Dendritic cell treated with granulocyte-macrophage colony-stimulating factor and Interleukin-4, amounts not matched to agents 40 ng/mL and 50 ng/mL, for 4 days (primary cell): ENCODE data around the gene TTC6.

Experiments
- H3K27ac Mint-ChIP-seq: one replicate; pipeline ENCODE4 v1.8.0; 2022; ENCODE audit warnings: mild to moderate bottlenecking, mixed read lengths
- H3K27me3 Mint-ChIP-seq: one replicate; pipeline ENCODE4 v1.8.0; 2022; ENCODE audit warnings: mild to moderate bottlenecking, mixed read lengths
- H3K36me3 Mint-ChIP-seq: one replicate; pipeline ENCODE4 v1.8.0; 2022; ENCODE audit warnings: low read depth, mixed read lengths
- H3K4me1 Mint-ChIP-seq: one replicate; pipeline ENCODE4 v1.8.0; 2022; ENCODE audit warnings: low read depth, mixed read lengths
- H3K4me3 Mint-ChIP-seq: one replicate; pipeline ENCODE4 v1.8.0; 2022; ENCODE audit warnings: mild to moderate bottlenecking, moderate library complexity, mixed read lengths
- H3K9me3 Mint-ChIP-seq: one replicate; pipeline ENCODE4 v1.8.0; 2022; ENCODE audit warnings: mixed read lengths
- intact Hi-C: fragments of 100-400 bp; cut with micrococcal nuclease; formaldehyde crosslinking; loops from one replicate; pipeline ENCODE4 v1.15.0; 2022

The TTC6 gene

DNA sequence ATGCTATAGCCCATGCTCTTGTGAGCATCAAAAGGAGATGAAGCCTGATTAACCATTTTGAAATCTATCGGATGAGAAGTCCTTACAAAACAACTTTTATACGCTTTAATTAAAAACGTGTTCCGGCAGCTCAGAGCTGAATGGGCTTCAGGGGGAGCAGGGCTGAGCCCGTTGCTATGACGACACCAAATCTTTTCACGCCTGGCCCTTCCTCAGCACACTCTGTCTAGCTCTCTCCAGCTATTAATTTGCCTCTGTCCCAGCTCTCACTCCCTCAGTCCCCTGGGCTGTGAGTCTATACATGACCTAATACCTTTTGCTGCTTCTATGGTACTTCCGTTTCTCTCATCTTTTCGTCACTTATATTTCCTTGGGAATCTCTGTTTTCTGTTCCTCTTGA, 16.2 kb upstream of the TTC6 start:
- Mint-ChIP-seq H3K36me3 (no peaks in the 10 kb centered on the region), H3K4me3 (no peak overlapping the region), H3K4me1 (no peaks in the 10 kb centered on the region), H3K27me3 (peaks cover 30% of the 10 kb centered on the region), H3K27ac (no peak overlapping the region), H3K9me3 (no peaks in the 10 kb centered on the region)
- intact Hi-C loops = no loop called here

DNA sequence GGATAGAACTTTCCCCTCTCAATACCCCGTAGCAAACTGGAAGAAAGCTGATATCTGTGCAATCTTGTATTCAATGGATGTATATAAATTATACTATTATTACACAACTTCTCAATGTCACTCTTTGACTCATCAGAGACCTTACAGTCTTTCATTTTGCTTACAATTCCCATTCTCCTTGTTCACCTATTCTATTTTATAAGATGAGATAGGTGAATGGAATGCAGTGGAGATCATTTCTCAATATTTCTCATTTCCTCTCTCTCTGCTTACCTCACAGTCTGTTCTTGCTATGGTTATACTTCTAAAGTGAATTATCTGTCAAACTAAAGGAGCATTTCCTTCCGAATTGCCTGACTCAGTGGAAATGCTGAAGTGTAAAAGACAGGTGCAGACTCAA, 15.3 kb upstream of the TTC6 start:
- Mint-ChIP-seq H3K36me3 (no peaks in the 10 kb centered on the region), H3K4me3 (no peak overlapping the region), H3K27me3 (peaks cover 38% of the 10 kb centered on the region), H3K4me1 (no peaks in the 10 kb centered on the region), H3K9me3 (no peaks in the 10 kb centered on the region), H3K27ac (no peak overlapping the region)
- intact Hi-C loops = no loop called here

DNA sequence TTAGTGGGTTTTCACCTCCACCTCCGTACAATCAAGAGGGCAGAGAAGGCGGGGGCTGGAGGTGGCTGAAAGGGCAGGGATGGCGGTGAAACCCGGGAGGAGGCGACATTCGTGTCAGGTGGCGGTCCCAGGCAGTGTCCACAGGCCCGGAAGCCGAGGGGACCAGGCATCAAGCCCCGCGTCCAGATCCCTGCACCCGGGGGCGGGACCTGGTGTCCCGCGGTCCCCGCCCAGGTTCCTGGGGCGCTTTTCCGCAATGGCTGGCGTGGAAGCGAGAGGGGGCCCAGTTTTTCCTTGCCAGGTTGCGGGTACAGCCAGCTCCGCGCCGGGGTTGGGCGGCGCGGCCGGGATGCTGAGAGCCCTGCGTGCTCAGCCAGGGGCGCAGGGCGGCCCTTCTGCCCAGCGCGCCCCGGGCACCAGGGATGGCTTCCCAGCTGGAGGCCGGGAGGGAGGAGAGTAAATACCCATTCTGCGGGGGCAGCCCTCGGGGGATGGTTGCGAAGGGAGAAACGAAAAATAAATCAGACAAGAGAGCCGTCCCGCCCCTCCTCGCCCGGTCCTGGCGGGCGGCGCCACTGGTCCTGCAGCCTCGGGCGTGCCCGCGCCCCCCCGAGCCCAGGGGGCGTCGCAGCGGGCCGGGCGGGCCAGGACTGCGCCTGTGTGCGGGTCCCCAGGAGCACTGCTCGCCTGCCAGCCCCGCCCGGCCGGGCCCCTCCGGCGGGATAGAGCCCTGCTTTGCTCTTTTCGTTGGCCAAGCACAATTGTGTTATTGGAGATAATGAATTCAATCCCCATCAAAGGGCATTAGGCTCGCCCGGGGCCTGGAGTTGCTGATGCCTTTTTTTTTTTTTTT, 11.8 kb upstream of the TTC6 start:
- Mint-ChIP-seq H3K36me3 (no peaks in the 10 kb centered on the region), H3K27ac (no peak overlapping the region), H3K27me3 (peaks cover 63% of the 10 kb centered on the region), H3K9me3 (no peaks in the 10 kb centered on the region), H3K4me1 (no peaks in the 10 kb centered on the region), H3K4me3 (no peak overlapping the region)
- intact Hi-C loops = no loop called here

DNA sequence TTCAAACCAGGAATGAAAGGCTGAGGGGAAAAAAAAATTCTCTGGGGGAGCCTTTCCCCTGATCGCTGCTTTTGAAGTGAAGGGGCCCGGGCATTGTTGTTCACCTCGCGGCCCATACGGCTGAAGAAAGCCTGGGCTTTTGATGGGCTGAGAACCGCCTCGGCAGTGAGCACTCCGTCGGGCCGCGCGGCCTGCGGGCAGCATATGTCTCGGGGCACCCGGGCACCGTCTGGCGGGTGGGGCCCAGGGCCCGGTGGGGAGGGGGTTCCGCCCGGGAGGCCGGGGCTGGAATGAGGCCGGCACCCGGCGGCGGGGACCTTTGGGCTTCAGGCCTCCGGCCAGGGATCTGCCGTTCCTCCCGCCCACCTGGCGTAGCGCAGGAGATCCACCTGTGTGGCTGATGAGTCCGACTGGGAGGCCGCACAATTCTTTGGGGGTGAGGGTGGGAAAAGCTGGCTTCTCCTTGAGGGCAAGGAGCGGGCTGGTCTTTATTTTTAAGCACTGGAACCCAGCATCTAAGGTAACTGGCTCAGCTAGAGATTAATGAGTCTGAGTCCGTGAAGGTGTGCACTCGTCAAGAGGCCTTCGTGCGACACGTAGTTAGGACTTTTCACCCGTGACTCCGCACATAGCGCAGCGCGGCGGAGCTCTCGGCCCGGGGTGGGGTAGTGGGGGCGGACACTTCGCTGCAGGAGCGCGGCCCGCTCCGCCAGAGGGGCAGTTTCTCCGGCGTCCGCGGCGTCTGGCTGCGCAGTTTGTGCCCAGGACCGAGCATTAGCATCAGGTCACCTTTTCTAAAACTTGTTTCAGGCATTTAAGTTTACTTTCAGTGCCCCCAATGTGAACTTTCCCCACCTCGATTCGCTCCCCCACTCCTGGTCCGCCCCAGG, 11.0 kb upstream of the TTC6 start:
- Mint-ChIP-seq H3K27ac (no peak overlapping the region), H3K4me3 (no peak overlapping the region), H3K36me3 (no peaks in the 10 kb centered on the region), H3K9me3 (no peaks in the 10 kb centered on the region), H3K4me1 (no peaks in the 10 kb centered on the region), H3K27me3 (peaks cover 68% of the 10 kb centered on the region)
- intact Hi-C loops = no loop called here

DNA sequence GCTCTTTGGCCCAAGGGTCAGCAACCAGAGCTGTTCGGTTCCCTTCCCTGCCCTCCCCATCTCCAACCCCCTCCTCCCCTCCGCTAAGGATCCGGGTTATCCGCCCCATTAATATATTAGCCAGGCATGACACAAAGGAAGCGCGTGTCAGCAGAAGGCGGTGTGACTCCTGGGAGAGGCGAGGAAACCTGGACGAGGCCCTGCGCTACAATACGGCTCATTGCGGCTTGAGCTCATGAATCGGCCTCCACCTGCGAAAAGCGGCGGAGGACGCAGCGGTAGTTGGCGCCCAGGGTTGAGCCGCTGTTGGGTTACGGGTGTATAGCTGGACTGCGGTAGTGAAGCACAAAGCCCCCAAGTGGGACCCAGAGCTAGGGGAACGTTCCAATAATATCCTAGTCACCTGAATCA, 10.3 kb upstream of the TTC6 start:
- Mint-ChIP-seq H3K9me3 (no peaks in the 10 kb centered on the region), H3K4me1 (no peaks in the 10 kb centered on the region), H3K4me3 (no peak overlapping the region), H3K27ac (no peak overlapping the region), H3K27me3 (peaks cover 71% of the 10 kb centered on the region), H3K36me3 (no peaks in the 10 kb centered on the region)
- intact Hi-C loops = no loop called here

DNA sequence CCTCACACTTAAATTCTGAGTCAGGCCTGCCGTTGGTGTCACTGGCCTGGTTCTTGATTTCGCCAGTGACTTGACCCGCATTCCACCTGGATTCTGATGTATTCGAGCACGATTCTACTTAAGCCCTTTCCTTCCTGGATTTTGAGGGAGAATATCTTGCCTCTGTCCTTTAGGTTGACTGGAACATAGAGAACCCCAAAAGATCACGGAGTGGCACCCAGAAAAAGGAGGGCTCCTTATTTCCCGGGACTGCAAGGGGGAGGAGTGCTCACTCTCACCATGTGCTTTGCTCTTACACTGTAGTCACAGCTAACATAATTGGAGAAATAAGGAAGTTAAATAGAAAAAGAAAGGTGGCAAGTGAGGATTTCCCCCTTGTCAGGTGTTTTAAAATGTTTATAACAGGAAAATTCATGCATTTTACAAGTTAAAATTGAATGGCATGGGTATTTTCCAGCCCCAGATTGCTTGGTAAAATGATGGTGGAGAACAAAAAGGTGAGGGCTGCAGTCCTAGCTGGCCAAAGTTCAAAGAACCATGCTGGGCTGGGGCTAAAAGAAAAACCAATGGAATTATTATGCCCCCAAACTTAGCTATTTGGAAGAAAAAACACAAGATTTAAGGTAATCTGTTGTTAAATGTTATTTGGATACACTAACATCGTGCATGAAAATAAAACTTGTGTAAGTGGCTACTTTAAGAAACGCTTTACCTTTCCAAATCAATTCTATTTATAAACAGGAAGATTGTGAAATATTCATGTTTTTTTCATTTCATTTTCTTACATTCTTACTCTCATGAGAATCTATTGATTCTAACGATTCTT, 9.2 kb upstream of the TTC6 start:
- Mint-ChIP-seq H3K4me3 (no peak overlapping the region), H3K27ac (no peak overlapping the region), H3K36me3 (no peaks in the 10 kb centered on the region), H3K4me1 (no peaks in the 10 kb centered on the region), H3K9me3 (no peaks in the 10 kb centered on the region), H3K27me3 (peaks cover 76% of the 10 kb centered on the region)
- intact Hi-C loops = no loop called here

DNA sequence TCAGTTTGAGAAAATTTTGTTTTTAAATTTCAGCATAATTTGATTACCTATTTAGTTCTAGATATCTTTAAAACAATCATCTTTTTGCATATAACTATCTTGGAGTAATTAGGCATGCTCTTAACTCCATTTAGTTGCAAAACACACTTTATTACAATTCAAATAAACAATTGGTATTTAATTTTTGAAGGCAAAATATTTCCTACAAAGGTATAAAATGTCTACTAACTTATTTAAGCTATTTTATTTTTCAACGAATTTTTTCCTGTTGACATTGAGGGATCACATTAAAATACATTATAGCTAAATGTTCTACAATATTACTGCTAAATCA, 8.7 kb upstream of the TTC6 start:
- peaks cover 78% of the 10 kb centered on the region for H3K27me3 Mint-ChIP-seq
- intact Hi-C loops = no loop called here
- H3K27ac Mint-ChIP-seq = no peak overlapping the region
- H3K36me3 Mint-ChIP-seq = no peaks in the 10 kb centered on the region
- no peaks in the 10 kb centered on the region for H3K4me1 Mint-ChIP-seq
- no peak overlapping the region for H3K4me3 Mint-ChIP-seq
- H3K9me3 Mint-ChIP-seq = no peaks in the 10 kb centered on the region

DNA sequence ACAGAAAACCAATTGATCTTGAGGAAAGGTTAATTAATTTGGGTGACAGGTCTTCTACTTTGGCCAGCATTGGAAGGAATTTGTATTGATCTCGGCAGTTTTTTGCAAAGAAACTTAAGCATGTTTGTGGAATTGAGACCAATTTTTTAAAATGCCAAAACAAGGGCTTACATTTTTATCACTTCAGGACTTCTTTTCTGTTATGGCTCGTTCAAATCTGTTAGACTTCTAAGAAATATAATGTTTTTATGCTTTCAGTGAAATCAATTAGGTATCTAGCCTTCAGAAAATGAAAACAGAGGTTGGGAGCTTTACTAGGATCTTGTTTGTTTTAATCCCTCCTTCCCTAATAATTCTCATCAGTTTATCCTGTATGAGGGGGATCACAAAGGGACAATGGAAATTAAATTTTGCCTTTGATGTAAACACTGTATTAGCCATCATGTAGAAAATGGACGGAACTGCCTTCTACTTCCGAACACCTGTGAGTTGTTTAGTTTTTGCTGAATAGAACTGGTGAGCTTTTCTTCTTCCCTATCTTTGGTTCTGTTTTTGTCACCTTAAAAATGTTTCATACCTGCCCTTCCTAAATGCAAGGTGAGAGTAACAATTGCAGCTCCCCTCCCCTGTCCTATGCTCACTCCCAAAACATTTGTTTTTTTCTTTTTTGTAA, 8.2 kb upstream of the TTC6 start:
- Mint-ChIP-seq H3K4me3 (no peak overlapping the region), H3K4me1 (no peaks in the 10 kb centered on the region), H3K27ac (no peak overlapping the region), H3K9me3 (no peaks in the 10 kb centered on the region), H3K36me3 (no peaks in the 10 kb centered on the region), H3K27me3 (peaks cover 83% of the 10 kb centered on the region)
- intact Hi-C loops = no loop called here

DNA sequence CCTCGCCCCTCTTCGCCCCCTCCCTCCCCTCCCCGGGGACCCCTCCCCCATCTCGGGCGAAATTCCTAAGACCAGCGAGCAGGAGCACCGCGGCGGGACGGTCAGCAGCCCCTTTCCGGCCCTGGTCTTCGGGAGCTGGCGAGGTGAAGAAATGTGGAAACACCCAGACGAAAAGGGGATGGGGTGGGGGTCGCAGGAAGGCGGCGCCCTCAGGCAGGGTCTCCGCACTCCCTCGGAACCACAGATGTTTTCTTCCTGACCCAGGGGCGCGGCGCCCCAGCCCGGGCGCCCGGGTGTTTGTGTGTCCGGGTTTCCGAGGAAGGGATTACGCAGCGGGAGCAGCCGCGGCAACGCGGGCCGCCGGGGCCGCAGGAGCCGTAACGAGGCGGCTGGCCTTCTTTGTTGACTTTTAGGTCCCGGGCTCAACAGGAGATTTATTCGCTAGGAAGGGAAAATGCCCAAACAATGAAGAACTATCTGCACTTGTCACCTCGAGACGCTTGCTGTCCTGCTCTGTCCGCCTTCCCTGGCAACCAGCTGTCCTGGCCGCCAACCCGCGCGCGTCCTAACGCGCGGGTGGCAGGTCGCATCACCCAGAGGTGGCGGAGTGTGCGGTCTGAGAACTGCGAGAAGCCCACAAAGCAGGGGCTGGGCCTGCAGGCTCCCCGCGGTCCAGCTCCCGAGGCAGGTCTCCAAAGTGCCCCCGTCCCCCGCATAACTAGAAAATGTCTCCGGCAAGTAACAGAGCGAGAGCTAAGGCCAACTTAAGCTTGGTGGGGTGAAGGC, 7.4 kb upstream of the TTC6 start:
- Mint-ChIP-seq H3K4me3 (no peak overlapping the region), H3K27me3 (peaks cover 90% of the 10 kb centered on the region), H3K4me1 (no peaks in the 10 kb centered on the region), H3K9me3 (no peaks in the 10 kb centered on the region), H3K27ac (no peak overlapping the region), H3K36me3 (no peaks in the 10 kb centered on the region)
- intact Hi-C loops = no loop called here

DNA sequence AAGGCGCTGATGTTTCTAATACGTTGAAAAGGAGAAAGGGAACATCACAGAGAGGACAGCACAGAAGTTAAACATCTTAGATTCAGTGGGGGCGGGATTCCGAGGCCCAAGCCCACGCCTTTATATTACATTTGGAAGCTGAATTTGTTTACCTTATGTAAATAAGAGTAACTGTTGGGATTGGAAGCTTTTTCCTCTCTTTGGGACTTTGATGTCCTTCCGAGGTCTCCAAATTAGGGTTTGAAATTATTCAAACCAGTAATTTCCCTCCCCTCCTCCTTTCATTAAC, 6.8 kb upstream of the TTC6 start:
- no peak overlapping the region for H3K4me3 Mint-ChIP-seq
- no peaks in the 10 kb centered on the region for H3K4me1 Mint-ChIP-seq
- intact Hi-C loops = no loop called here
- no peaks in the 10 kb centered on the region for H3K9me3 Mint-ChIP-seq
- H3K27me3 Mint-ChIP-seq = peaks cover 89% of the 10 kb centered on the region
- no peak overlapping the region for H3K27ac Mint-ChIP-seq
- no peaks in the 10 kb centered on the region for H3K36me3 Mint-ChIP-seq

DNA sequence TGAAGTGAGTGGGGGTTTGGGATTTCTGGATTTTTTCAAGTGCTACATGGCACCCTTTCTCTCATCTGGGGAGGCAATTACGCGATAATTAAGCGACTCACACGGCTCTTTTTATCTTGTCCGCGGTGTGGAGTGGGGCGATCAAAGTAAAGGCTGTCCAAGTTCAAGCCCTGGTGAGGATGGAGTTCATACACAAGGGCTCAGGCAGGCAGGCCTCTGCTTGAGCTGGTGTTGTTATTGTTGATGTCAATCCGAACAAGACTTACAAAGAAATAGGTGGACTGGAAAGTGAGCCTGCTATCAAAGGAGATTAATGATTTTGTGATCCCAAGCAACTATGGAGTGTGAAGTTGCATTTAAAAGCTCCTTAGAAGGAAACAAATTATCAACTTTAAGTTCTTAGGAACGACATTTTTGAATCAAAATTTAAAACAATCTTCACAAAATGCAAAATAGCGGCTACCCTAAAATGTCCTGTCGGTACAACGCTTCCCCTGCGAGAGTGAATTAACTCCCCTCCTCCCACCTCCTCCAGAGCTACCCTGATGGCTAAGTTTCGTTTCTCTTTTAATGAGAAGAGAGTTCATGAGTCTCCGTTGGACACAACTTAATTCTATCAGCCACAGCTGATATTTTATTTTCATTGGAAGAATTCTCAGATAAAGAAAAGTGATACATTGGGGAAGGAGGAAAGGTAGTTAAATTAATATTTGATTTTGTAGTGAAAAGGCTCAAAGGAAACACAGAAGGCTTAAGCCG, 6.3 kb upstream of the TTC6 start:
- H3K36me3 Mint-ChIP-seq = no peaks in the 10 kb centered on the region
- H3K9me3 Mint-ChIP-seq = no peaks in the 10 kb centered on the region
- H3K27me3 Mint-ChIP-seq = peaks cover 88% of the 10 kb centered on the region
- no peaks in the 10 kb centered on the region for H3K4me1 Mint-ChIP-seq
- no peak overlapping the region for H3K27ac Mint-ChIP-seq
- intact Hi-C loops = no loop called here
- H3K4me3 Mint-ChIP-seq = no peak overlapping the region

DNA sequence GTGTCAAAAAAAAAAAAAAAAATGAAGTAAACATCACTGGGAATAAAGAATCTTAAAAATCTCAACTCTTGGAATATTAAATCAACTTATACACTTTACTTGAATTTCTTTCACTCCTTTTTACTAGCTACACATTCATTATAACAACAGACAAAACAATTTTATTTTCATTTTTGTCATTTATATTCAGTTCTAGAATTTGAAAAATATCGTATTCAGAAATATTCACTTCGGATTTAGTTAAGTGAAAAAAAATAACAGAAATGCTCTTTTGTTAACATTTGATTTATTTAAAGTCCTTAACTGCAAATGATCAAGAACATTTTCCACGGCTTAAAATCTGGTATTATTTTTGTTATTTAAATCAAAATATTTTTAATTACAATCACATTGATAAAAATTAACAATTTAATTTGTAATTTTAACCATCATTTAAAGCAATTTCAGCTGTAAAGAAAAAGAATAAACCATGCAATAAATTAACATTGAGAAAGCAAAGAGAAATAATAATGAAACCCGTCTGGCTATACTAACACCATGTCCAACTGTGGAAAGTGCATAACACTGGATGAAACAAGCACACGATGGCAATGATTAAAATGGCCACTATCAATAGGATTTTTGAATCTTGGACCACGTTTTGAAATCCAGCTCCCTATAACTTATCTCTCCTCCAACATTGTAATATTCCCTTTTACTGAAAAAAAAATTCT, 5.6 kb upstream of the TTC6 start:
- H3K4me1 Mint-ChIP-seq = peaks cover 4% of the 10 kb centered on the region
- H3K27ac Mint-ChIP-seq = no peak overlapping the region
- H3K36me3 Mint-ChIP-seq = no peaks in the 10 kb centered on the region
- peaks cover 87% of the 10 kb centered on the region for H3K27me3 Mint-ChIP-seq
- intact Hi-C loops = no loop called here
- no peak overlapping the region for H3K4me3 Mint-ChIP-seq
- no peaks in the 10 kb centered on the region for H3K9me3 Mint-ChIP-seq
